Fibroblast of skin of right biceps (primary cell): ENCODE data around the gene PLB1.
A peak's percentile ranks its signal among the peaks of the same experiment; 100 is the strongest.

Source experiments
- DNase-seq: peaks from one replicate; pipeline ENCODE4 v3.0.0-alpha.2; 2013

The PLB1 gene

DNA sequence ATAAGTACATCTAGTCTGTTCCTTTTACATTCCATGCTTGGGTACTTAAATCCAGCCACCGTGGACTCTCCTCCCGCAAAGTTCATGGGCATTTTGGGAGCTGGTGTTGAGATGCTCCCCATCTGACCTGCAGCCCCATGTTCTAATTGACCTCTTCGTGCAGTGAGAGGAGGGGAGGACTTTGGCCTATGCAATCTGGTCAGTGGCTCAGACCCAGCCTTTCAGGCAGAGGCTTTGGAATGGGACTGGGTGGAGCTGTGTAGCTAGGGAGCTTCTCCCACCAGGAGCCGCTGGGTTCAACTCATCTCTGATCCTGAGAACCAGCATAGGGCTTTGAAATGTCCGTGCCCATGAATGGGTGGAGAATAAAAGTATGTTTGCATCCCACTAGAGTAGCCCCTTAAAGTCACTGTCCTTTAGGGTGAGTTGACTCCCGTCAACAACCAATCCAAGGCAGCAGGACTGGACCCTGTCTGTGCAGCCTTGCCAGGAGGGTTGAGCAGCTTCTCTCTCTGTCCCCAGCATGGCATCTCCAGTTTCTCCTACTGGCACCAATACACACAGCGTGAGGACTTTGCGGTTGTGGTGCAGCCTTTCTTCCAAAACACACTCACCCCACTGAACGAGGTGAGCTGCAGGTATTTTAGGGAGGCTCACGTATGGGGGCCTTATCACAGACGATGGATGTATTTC is 135.8 kb downstream of the PLB1 start:
- no peak for DNase-seq

DNA sequence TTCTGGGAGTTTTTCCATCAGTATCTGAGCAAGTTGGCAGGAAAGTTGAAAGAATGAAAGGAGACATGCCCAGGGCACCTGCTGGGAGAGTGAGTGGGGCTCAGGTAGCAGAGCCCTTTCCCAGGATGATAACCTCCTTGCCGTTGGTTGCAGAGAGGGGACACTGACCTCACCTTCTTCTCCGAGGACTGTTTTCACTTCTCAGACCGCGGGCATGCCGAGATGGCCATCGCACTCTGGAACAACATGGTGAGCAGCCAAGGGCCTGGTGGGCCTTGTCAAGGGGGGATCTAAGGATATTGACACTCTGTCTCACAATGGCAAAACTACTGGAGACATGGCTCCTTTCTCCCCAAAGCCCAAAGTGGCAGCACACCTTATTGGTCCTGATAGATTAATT is 136.9 kb downstream of the PLB1 start:
- DNase-seq: no peak

- DNase-seq: no peak
Measured at GRCh38 chr2:28633204-28633603, 137.3 kb downstream of the PLB1 start.

DNA sequence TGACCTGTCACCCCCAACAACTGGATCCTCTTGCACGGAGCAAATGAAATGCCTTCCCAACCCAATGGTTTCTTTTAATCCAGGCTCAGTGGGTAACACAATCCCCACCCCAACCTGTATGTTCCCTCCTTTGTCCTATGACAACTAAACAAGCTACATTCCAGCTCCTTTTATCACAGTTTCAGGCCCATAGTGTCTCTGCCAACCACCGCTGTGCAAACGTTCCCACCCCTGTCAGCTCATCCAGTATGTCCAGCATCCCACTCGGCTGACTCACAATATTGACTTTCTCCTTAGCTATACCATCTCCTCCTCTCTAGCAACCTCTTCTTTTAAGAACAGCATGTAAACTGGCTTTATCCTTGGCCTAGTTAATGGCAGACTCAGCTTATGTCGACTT is 137.9 kb downstream of the PLB1 start:
- peak; percentile 85 for DNase-seq

DNA sequence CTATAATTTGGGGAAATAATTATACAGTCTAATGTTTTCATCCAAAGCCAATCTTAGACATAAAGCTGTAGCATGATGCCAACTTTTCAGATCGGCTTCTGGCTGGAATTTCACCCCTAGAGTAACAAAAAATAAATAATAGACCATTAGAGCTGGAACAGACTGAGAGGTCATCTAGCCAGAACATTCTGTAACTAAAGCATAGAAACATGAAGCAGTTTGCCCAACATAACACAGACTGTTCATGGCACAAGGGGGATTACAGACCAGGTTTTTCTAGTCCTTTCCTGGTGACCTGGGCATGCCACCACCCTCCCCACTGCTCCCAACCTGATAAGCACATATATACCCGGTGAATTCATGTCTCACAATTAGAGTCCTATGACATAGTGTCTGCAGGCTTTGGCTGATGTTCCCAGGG is 139.3 kb downstream of the PLB1 start:
- DNase-seq: no peak

DNA sequence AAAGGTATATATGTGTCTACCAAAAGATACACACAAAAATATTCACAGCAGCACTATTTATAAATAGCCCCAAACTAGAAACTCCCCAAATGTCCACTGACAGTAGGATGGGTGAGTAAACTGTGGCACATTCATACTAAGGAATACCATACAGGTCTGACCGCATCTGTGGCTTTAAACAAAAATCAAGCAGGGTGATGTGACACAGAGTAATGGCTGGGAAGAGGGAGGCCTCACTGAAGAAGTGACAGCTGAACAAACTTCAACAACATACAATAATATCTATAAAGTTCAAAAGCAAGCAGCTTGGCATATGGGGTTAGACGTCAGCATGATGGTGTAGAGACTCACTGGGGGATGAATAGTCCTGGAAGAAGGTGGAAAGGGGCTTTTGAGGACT is 140.6 kb downstream of the PLB1 start:
- DNase-seq: no peak

GRCh38 chr2:28637066-28638047 is 141.5 kb downstream of the PLB1 start:
- no peak for DNase-seq

GRCh38 chr2:28638102-28638501 is 142.2 kb downstream of the PLB1 start:
- no peak for DNase-seq

GRCh38 chr2:28639092-28639691 is 143.3 kb downstream of the PLB1 start:
- DNase-seq: no peak

GRCh38 chr2:28639836-28640235 is 144.0 kb downstream of the PLB1 start:
- DNase-seq: no peak

- no peak for DNase-seq
Measured at GRCh38 chr2:28640260-28640907, 144.5 kb downstream of the PLB1 start.

DNA sequence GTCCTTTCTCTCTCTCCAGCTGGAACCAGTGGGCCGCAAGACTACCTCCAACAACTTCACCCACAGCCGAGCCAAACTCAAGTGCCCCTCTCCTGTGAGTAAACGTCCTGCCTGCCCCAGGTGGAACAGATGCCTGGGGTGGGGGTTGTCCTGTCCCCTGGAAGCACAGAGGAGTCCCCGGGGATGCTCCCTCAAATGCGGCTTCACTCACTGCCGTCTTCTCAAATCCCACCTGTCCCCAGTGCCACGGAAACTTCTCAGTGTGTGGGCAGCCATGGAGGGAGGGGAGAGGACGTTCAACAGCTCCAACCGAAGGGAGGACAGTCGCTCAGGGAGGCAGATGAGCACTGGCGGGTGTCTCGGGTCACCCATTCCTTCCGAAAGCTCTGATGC is 145.0 kb downstream of the PLB1 start:
- no peak for DNase-seq

GRCh38 chr2:28642796-28643195 is 146.9 kb downstream of the PLB1 start:
- DNase-seq: no peak

DNA sequence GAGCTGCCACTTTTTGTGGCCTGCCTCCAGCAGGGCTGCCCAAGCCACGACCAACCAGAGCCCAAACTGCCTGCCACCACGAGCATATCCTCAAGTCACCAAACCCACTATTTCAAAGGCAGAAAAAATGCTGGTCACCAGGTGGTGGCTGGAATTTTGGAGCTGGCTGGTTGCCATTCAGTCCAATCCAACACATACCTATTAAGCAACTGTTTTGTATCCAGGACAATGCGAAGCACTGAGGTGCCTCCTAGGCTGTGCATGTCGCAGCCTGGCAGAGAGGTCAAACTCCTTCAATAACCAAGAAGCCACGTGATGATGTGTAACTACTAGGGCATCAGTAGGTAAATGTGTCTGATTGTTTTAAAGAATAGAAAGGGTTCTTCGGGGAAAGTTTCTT is 147.5 kb downstream of the PLB1 start:
- no peak for DNase-seq

- DNase-seq: peak; percentile 82
Measured at GRCh38 chr2:28643911-28644334, 148.1 kb downstream of the PLB1 start.

GRCh38 chr2:28644760-28645159 is 148.9 kb downstream of the PLB1 start:
- DNase-seq: peak; percentile 63

DNA sequence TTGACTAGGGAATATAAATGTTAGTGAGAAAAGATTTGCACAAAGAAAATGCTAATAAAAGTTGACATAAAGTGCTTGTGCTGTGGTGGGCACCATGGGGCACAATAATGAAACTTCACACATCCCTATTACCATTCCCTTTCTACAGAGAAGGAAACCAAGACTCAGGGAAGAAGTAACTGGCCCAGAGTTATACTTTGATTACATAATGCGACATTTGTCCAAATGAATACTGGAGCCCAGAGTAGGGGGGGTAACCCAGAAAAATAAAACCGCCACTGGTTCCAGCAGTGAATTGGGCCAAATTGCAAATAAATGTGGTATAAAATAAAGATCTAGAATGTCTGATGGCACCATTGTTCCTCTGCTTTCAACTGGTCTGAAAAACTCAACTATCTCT is 149.7 kb downstream of the PLB1 start:
- DNase-seq: no peak

DNA sequence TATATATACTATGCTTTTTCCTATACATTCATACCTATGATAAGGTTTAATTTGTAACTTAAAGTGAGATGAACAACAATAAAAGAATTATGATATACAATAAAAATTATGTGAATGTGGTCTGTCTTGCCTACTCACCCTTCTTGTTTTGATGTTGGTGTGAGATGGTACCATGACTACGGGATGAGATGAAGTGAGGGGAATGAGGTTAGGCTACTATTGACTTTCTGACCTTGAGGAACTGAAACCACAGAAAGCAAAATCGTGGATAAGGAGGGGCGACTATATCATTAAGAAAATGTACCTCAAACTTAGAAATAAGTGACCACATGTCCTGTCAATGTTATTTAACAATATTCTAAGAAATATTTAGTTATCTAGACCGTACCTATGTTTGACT is 151.8 kb downstream of the PLB1 start:
- no peak for DNase-seq

DNA sequence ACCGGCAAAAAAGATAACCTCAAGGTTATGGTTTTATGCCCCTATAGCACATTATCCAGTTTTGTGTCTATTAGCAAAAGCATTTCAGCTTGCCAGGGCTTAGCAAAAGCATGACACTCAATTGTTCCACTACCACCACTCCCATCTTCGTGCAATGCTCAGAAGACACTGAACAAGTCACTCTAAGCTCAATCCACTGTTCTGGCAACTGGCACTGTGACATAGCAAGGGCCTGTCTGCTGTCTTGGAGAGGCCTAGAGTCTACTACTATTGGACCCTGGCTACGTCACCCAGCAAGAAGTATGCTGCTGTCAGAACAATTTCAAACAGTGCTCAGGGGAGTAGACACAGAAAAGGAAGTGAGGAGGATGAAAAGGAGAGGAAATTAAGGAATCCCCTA is 152.3 kb downstream of the PLB1 start:
- DNase-seq: no peak

DNA sequence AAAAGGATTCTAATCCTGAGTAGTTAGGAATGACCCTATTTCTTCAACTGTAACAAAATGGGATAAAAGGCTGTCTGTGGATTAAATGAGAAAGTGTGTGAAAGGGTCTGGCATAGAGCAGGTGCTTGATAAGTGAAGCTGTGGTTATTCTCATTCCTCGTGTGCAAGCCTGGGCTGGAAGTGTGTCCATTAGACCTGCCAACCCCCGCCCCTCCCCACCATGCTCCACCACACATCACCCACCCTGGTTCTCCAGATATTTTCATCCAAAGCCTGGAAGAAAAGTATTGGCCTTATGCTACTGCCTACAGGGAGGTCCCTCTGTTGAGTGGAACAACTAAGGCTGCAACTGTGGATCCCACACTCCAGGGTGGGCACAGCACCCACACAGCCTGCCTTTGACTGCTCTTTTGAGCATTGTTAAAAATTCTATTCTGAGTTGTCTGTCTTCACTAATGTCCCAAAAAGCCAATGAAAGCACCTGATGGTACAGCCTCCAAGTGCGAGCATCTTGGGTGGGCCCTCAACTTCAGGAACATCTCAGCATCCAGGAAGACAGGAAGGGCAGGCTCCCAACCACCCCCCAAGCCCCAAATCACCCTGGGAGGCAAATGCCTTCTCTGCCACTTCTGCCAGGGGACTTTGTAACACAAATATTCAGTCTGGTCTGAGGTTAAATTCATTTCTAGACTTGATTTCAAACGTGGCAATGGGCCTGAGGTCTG is 153.0 kb downstream of the PLB1 start:
- DNase-seq: no peak

DNA sequence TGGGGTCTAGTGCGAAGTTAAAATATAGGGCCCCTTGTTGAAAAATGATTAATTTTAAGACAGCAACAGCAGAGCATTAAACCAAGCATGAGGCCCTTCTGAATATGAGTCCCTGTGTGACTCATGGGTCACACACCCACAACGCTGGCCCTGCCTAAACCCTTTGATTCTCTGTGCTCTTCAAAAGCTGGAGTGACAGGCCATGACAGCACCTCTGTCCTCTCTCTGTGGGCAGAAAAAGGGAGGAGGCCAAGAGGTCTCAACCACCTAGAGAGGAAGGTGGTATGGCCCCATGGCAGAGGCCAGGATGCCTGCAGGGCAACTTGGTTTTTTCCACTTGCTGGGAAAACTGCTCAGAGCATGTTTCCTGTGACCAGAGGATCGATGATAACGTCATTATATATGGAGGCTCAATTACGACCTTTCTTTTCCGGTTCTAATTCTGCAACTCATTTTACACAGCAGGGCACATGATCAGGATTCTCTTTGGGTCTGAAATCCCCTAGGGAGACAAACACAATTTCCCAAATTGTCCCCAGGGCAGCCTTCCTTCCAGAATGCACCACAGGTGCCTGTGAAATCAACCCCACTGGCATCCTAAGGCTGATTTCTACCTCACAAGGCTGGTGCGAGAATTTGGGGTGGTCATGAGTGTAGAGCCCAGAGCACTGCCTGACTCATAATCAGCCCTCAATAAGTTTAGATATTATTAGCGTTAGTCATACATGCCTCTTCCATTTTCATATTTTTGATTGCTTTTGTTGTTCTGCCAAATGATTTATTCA is 153.8 kb downstream of the PLB1 start:
- DNase-seq: peak; percentile 30

DNA sequence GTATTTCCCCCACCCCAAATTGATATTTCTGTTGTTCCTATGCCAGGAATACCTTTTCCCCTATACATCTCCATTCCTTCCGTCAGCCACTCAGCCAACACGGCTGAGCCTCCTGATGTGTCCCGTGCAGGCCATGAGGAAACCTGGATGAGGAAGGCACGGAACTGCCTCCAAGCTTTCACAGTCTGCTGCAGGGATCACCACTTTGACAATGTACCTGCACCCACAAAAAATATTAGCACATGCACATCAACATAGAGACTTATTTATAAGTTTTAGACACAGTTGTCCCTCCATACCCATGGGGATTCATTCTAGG is 154.4 kb downstream of the PLB1 start:
- DNase-seq: no peak
